Measurements from ENCODE around the gene ITIH5.

ITIH5 gene

GRCh38 chr10:7565871-7566270 lies 100.9 kb downstream of the ITIH5 start:
- DNase-seq (ENCODE audit: low read depth) = no peak
- TF ChIP-seq CTCF (conservative IDR thresholded peaks at IDR 0.05; ENCODE audit: control insufficient read depth, insufficient read depth, low read depth, low read length) = no peak
- no peak overlapping the region for H3K4me3 ChIP-seq (ENCODE audit: control insufficient read depth, low read depth, low read length)

GRCh38 chr10:7563770-7564169 lies 103.0 kb downstream of the ITIH5 start:
- no peak for DNase-seq (ENCODE audit: low read depth)
- H3K4me3 ChIP-seq (ENCODE audit: control insufficient read depth, low read depth, low read length) = no peak overlapping the region
- no peak for TF ChIP-seq CTCF (conservative IDR thresholded peaks at IDR 0.05; ENCODE audit: control insufficient read depth, insufficient read depth, low read depth, low read length)

GRCh38 chr10:7563368-7563767 lies 103.4 kb downstream of the ITIH5 start:
- H3K4me3 ChIP-seq (ENCODE audit: control insufficient read depth, low read depth, low read length) = no peak overlapping the region
- peak; percentile 63 for DNase-seq (ENCODE audit: low read depth)
- TF ChIP-seq CTCF (conservative IDR thresholded peaks at IDR 0.05; ENCODE audit: control insufficient read depth, insufficient read depth, low read depth, low read length) = no peak

GRCh38 chr10:7561985-7562384 lies 104.8 kb downstream of the ITIH5 start:
- no peak for TF ChIP-seq CTCF (conservative IDR thresholded peaks at IDR 0.05; ENCODE audit: control insufficient read depth, insufficient read depth, low read depth, low read length)
- peak; percentile 50 for DNase-seq (ENCODE audit: low read depth)
- no peak overlapping the region for H3K4me3 ChIP-seq (ENCODE audit: control insufficient read depth, low read depth, low read length)

- DNase-seq (ENCODE audit: low read depth) = peak; percentile 22
- no peak overlapping the region for H3K4me3 ChIP-seq (ENCODE audit: control insufficient read depth, low read depth, low read length)
- TF ChIP-seq CTCF (conservative IDR thresholded peaks at IDR 0.05; ENCODE audit: control insufficient read depth, insufficient read depth, low read depth, low read length) = no peak
Observed at GRCh38 chr10:7561216-7561893, 105.4 kb downstream of the ITIH5 start.

GRCh38 chr10:7560519-7560918 lies 106.2 kb downstream of the ITIH5 start:
- H3K4me3 ChIP-seq (ENCODE audit: control insufficient read depth, low read depth, low read length) = no peak overlapping the region
- no peak for TF ChIP-seq CTCF (conservative IDR thresholded peaks at IDR 0.05; ENCODE audit: control insufficient read depth, insufficient read depth, low read depth, low read length)
- DNase-seq (ENCODE audit: low read depth) = peak; percentile 37

- no peak for DNase-seq (ENCODE audit: low read depth)
- no peak overlapping the region for H3K4me3 ChIP-seq (ENCODE audit: control insufficient read depth, low read depth, low read length)
- no peak for TF ChIP-seq CTCF (conservative IDR thresholded peaks at IDR 0.05; ENCODE audit: control insufficient read depth, insufficient read depth, low read depth, low read length)
Observed at GRCh38 chr10:7559386-7559785, 107.4 kb downstream of the ITIH5 start.

All from fibroblast of mammary gland (primary cell).